Measurements from ENCODE around the gene SVOP.
"Not testable (repeated sequence)": the region's sequence is repeated elsewhere in the genome, so short reads cannot be mapped to it uniquely, and the experiment has no call there.

Gene SVOP

GRCh38 chr12:109004017-109004416 is 16.9 kb downstream of the SVOP start:
- DNase-seq (ENCODE audit: low read depth), result no peak
- no peak overlapping the region for H3K4me3 ChIP-seq (ENCODE audit: low read length)
- TF ChIP-seq, protein P1, sequence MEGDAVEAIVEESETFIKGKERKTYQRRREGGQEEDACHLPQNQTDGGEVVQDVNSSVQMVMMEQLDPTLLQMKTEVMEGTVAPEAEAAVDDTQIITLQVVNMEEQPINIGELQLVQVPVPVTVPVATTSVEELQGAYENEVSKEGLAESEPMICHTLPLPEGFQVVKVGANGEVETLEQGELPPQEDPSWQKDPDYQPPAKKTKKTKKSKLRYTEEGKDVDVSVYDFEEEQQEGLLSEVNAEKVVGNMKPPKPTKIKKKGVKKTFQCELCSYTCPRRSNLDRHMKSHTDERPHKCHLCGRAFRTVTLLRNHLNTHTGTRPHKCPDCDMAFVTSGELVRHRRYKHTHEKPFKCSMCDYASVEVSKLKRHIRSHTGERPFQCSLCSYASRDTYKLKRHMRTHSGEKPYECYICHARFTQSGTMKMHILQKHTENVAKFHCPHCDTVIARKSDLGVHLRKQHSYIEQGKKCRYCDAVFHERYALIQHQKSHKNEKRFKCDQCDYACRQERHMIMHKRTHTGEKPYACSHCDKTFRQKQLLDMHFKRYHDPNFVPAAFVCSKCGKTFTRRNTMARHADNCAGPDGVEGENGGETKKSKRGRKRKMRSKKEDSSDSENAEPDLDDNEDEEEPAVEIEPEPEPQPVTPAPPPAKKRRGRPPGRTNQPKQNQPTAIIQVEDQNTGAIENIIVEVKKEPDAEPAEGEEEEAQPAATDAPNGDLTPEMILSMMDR (conservative IDR thresholded peaks at IDR 0.05; ENCODE audit: low read length), result no peak

- TF ChIP-seq, protein P1 (conservative IDR thresholded peaks at IDR 0.05; ENCODE audit: low read length), result no peak
- DNase-seq (ENCODE audit: low read depth), result no peak
Measured at GRCh38 chr12:108996320-108996719, 24.5 kb downstream of the SVOP start.

DNA sequence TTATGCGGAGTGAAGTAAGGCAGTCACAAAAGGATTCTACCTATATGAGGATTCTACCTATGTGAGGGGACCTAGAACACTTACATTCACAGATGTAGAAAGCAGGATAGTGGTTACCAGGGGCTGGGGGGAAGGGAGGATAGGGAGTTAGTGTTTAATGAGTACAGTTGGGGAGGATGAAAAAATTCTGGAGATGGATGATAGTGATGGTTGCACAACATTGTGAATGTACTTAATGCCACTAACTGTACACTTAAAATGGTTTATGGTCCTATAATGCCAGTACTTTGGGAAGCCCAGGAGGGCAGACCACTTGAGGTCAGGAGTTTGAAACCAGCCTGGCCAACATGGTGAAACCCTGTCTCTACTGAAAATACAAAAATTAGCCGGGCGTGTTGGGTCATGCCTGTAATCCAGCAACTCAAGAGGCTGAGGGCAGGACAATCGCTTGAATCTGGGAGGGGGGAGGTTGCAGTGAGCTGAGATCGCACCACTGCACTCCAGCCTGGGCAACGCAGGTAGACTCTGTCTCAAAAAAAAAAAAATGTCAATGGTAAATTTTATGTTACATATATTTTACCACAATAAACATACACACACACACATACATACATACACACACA is 25.4 kb downstream of the SVOP start:
- TF ChIP-seq, protein P1 (conservative IDR thresholded peaks at IDR 0.05; ENCODE audit: low read length), result no peak
- H3K4me3 ChIP-seq (ENCODE audit: low read length), result no peak overlapping the region
- no peak for DNase-seq (ENCODE audit: low read depth)

More at GRCh38 chr12:108996320-108996719, 24.5 kb downstream of the SVOP start:
- H3K4me3 ChIP-seq (ENCODE audit: low read length), result no peak overlapping the region

- not testable (repeated sequence) for DNase-seq (ENCODE audit: low read depth); H3K4me3 ChIP-seq (ENCODE audit: low read length)
Measured at GRCh38 chr12:108990103-108990502, 30.8 kb downstream of the SVOP start.

- DNase-seq (ENCODE audit: low read depth), result no peak
- no peak overlapping the region for H3K4me3 ChIP-seq (ENCODE audit: low read length)
- TF ChIP-seq, protein P1 (conservative IDR thresholded peaks at IDR 0.05; ENCODE audit: low read length), result no peak
Measured at GRCh38 chr12:108989376-108989775, 31.5 kb downstream of the SVOP start.

DNA sequence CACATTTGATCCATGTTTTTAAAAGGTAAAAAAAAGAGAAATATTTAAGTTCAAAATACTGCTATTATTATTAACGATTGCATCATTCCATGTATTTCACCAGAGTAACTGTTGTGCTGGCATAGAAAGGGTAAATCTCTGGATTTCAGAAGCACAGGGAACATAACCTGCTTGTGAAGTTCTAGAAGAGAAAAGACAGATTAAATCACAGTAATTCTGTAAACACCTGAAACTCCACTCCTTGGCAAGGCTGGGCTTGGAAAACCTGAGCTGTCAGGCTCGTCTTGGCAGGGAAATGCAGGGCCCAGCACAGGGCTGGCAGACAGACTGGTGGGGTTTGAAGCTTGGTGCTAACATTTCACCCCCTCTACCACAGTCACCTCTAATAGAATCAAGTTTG is 35.1 kb downstream of the SVOP start:
- DNase-seq (ENCODE audit: low read depth), result no peak
- H3K4me3 ChIP-seq (ENCODE audit: low read length), result no peak overlapping the region
- TF ChIP-seq, protein P1 (conservative IDR thresholded peaks at IDR 0.05; ENCODE audit: low read length), result no peak

DNA sequence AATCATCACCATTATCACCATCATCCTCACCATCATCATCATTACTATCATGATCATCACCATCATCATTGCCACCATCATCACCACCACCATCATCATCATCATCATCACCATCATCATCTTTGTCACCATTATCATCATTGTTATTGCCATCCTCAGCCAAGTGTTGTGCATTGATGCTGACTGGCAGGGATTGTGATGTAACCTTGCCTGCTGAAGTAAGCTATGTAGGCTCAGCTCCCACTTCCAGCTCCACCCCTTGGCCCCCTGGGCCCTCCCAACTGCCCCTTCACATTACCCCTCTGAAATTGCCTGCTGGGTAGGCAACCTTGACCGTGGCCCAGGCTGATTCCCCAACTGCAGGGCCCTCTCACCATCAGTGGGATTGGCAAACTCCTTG is 37.6 kb downstream of the SVOP start:
- H3K4me3 ChIP-seq (ENCODE audit: low read length), result no peak overlapping the region
- TF ChIP-seq, protein P1 (conservative IDR thresholded peaks at IDR 0.05; ENCODE audit: low read length), result no peak
- no peak for DNase-seq (ENCODE audit: low read depth)
